Thyroid gland (tissue), 4 donors: Measurements from ENCODE around the gene GPC5.

ENCODE experiments used
- POLR2A ChIP-seq, 2 donors: fragments of 450-650 bp; IDR thresholded peaks; one replicate each; pipeline ENCODE4 v1.6.1; 2017; ENCODE audit warnings: antibody characterized with exemption in 2 of 2, mild to moderate bottlenecking in 2 of 2, moderate library complexity in 1 of 2
- TF ChIP-seq, protein P1 (sequence below), 6 experiments: fragments of 200-600 bp in 3 of 6; fragments of 450-650 bp in 3 of 6; sonication (generic) in 3 of 6; IDR thresholded peaks; one replicate each; pipeline ENCODE4 v1.5.1; 2016 to 2019; ENCODE audit warnings: antibody characterized with exemption in 6 of 6, mild to moderate bottlenecking in 2 of 6, inconsistent platforms in 1 of 6, moderate library complexity in 1 of 6

DNA sequence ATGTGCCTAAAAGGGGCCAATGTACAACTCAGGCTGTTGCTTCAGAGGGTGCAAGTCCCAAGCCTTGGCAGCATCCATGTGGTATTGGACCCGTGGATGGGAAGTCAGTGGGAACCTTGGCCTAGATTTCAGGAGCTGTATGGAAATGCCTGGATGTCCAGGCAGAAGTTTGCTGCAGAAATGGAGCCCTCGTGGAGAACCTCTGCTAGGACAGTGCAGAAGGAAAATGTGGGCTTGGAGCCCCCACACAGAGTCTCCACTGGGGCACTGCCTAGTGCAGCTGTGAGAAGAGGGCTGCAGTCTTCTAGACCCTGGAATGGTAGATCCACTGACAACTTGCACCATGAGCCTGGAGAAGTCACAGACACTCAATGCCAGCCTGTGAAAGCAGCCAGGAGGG, 28.5 kb downstream of the GPC5 start:
- TF ChIP-seq, protein P1, sequence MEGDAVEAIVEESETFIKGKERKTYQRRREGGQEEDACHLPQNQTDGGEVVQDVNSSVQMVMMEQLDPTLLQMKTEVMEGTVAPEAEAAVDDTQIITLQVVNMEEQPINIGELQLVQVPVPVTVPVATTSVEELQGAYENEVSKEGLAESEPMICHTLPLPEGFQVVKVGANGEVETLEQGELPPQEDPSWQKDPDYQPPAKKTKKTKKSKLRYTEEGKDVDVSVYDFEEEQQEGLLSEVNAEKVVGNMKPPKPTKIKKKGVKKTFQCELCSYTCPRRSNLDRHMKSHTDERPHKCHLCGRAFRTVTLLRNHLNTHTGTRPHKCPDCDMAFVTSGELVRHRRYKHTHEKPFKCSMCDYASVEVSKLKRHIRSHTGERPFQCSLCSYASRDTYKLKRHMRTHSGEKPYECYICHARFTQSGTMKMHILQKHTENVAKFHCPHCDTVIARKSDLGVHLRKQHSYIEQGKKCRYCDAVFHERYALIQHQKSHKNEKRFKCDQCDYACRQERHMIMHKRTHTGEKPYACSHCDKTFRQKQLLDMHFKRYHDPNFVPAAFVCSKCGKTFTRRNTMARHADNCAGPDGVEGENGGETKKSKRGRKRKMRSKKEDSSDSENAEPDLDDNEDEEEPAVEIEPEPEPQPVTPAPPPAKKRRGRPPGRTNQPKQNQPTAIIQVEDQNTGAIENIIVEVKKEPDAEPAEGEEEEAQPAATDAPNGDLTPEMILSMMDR (IDR thresholded peaks at IDR 0.05): no peak
- TF ChIP-seq POLR2A (IDR thresholded peaks at IDR 0.05): no peak
